HepG2 (cell line): Measurements from ENCODE around the gene DSTN.

ENCODE experiments used
- CREM ChIP-seq, 2 experiments: sonication (generic) in 1 of 2; formaldehyde crosslinking in 1 of 2; IDR thresholded peaks; 2 replicates each; pipeline versions ENCODE4 v1.4.0 to v1.6.1; 2016 to 2020; ENCODE audit warnings: antibody characterized with exemption in 1 of 2, mild to moderate bottlenecking in 1 of 2, missing genetic modification reagents in 1 of 2
- CTCF ChIP-seq: sonication (generic); formaldehyde crosslinking; IDR thresholded peaks from 2 replicates; pipeline ENCODE4 v1.5.0; 2020; ENCODE audit warnings: mild to moderate bottlenecking, missing genetic modification reagents, moderate library complexity
- ELF1 ChIP-seq: sonication (generic); formaldehyde crosslinking; IDR thresholded peaks from 2 replicates; pipeline ENCODE4 v1.4.0; 2020; ENCODE audit warnings: missing genetic modification reagents
- NR2F1 ChIP-seq, 2 experiments: fragments of 450-650 bp in 1 of 2; formaldehyde crosslinking in 1 of 2; IDR thresholded peaks; 2 replicates each; pipeline versions ENCODE4 v1.5.0 to v1.6.1; 2016 to 2020; ENCODE audit warnings: mild to moderate bottlenecking in 1 of 2, missing compliant biosample characterization in 1 of 2, missing genetic modification reagents in 1 of 2, moderate library complexity in 1 of 2
- ZBTB1 ChIP-seq: sonication (generic); formaldehyde crosslinking; IDR thresholded peaks from 2 replicates; pipeline ENCODE4 v1.4.0; 2020; ENCODE audit warnings: missing genetic modification reagents, borderline replicate concordance
- ZNF3 ChIP-seq: IDR thresholded peaks from 2 replicates; pipeline ENCODE4 v1.7.0; 2017; ENCODE audit warnings: inconsistent platforms
- ZNF782 ChIP-seq: sonication (generic); formaldehyde crosslinking; IDR thresholded peaks from 2 replicates; pipeline ENCODE4 v1.4.0; 2020; ENCODE audit warnings: missing genetic modification reagents, mild to moderate bottlenecking, borderline replicate concordance

GRCh38 chr20:17641520-17641964, 71.7 kb downstream of the DSTN start:
- TF ChIP-seq ZNF782 (CRISPR knock-in tag) (no peak), CTCF (CRISPR knock-in tag) (no peak), CREM (IDR thresholded peaks at IDR 0.05) (no peak), CREM (CRISPR knock-in tag; IDR thresholded peaks at IDR 0.05) (no peak), ZBTB1 (CRISPR knock-in tag) (no peak), ELF1 (no peak), NR2F1 (CRISPR knock-in tag; IDR thresholded peaks at IDR 0.05) (no peak), ZNF3 (CRISPR knock-in tag) (no peak)
